SU-DHL-6 (cell line): ENCODE results near the gene PREX1.

Experiments used
- EZH2phosphoT487 ChIP-seq: fragments of 200-600 bp; sonication (generic), shearing (Covaris generic); conservative IDR thresholded peaks from 2 replicates; pipeline ENCODE4 v1.6.1; 2018; ENCODE audit warnings: mild to moderate bottlenecking, antibody characterized with exemption, low read length, moderate library complexity, mixed read lengths
- TF ChIP-seq, protein P1 (sequence below): fragments of 200-600 bp; sonication (generic); IDR thresholded peaks from one replicate; pipeline ENCODE4 v1.5.1; 2017; ENCODE audit warnings: antibody characterized with exemption, mild to moderate bottlenecking, low read length, moderate library complexity; ENCODE audit not compliant: insufficient read depth, poor library complexity, severe bottlenecking

GRCh38 chr20:48839154-48839917 lies 11.5 kb upstream of the PREX1 start:
- TF ChIP-seq, protein P1, sequence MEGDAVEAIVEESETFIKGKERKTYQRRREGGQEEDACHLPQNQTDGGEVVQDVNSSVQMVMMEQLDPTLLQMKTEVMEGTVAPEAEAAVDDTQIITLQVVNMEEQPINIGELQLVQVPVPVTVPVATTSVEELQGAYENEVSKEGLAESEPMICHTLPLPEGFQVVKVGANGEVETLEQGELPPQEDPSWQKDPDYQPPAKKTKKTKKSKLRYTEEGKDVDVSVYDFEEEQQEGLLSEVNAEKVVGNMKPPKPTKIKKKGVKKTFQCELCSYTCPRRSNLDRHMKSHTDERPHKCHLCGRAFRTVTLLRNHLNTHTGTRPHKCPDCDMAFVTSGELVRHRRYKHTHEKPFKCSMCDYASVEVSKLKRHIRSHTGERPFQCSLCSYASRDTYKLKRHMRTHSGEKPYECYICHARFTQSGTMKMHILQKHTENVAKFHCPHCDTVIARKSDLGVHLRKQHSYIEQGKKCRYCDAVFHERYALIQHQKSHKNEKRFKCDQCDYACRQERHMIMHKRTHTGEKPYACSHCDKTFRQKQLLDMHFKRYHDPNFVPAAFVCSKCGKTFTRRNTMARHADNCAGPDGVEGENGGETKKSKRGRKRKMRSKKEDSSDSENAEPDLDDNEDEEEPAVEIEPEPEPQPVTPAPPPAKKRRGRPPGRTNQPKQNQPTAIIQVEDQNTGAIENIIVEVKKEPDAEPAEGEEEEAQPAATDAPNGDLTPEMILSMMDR: no peak
- TF ChIP-seq EZH2phosphoT487: no peak
